Stromal cell of bone marrow (primary cell): Measurements from ENCODE around the gene SCYGR5.
"Not testable (repeated sequence)": the region's sequence is repeated elsewhere in the genome, so short reads cannot be mapped to it uniquely, and the experiment has no call there.

Experiments
- DNase-seq: peaks from one replicate; pipeline ENCODE4 v3.0.0-alpha.2; 2012; ENCODE audit warnings: low read depth

SCYGR5 gene

DNA sequence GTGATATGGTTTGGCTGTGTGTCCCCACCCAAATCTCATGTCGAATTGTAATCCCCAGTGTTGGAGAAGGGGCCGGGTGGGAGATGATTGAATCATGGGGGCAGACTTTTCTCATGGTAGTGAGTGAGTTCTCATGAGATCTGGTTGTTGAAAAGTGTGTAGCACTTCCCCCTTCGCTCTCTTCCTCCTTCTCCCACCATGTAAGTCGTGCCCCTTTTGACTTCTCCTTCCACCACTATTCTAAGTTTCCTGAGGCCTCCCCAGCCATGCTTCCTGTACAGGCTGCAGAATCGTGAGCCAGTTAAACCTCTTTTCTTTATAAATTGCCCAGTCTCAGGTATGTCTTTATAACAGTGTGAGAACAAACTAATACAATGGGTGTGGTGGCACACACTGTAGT is 7.0 kb downstream of the SCYGR5 start:
- not testable (repeated sequence) for DNase-seq

GRCh38 chr2:227674485-227674884 is 7.9 kb downstream of the SCYGR5 start:
- DNase-seq: no peak

GRCh38 chr2:227677928-227678327 is 11.3 kb downstream of the SCYGR5 start:
- DNase-seq: no peak

DNA sequence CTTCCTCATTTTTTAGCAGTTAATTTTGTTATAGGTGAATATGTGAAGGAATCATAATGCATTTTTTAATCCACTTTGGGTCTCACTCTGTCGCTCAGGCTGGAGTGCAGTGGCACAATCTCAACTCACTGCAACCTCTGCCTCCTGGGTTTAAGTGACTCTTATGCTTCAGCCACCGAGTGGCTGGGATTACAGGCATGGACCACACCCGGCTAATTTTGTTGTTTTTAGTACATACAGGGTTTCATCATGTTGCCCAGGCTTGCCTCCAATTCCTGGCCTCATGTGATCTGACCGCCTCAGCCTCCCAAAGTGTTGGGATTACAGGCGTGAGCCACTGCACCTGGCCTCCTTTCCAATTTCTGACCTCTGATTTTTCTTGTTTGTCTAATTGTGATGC is 17.7 kb downstream of the SCYGR5 start:
- no peak for DNase-seq

- DNase-seq: no peak
Observed at GRCh38 chr2:227687189-227687588, 20.6 kb downstream of the SCYGR5 start.

DNA sequence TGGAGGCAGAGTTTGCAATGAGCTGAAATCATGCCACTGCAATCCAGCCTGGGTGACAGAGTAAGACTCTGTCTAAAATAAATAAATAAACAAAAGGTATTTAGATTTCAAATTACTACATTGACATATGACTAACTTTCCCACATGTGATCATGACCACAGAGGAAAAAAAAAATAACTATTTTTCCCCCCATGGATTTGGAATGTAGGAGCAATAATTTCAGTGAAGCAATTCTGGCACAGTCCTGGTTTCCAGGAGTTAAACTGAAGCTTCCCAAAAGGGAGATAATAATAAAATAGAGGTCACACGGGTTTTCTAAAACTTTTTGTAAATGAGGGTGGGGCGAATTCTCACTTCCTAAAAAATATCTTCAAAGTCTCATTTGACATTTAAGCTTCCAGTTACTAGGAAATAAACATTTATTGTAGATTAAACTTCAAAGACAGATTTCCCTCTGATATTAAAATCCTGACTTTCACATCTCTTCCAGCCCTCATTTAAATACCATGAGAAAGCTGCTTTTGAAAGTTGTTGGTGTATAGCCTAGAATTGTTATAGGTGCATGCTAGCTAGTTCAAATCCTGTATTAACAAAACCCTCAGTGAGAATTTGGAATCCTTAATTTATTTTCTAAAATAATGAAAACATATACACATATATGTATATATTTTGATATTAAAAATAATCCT is 30.5 kb downstream of the SCYGR5 start:
- DNase-seq: no peak

DNA sequence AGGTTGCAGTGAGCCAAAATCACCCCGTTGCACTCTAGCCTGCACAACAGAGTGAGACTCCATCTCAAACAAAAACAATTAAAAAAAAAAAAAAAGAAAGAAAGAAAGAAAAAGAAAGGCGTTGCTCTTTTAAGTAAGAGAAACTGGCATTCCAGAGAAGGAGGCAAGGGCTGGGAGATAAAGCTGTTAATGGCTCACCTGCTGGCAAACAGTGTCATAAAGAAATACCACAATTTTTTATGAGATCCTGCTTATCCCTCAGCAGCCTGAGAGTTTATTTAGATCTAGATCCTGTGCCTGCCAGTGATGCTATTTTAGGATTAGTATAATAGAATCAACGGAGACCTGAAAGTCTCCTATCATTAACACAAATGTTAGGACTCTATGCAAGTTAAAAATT is 35.0 kb downstream of the SCYGR5 start:
- DNase-seq: no peak

- no peak for DNase-seq
Observed at GRCh38 chr2:227703280-227703732, 36.7 kb downstream of the SCYGR5 start.

DNA sequence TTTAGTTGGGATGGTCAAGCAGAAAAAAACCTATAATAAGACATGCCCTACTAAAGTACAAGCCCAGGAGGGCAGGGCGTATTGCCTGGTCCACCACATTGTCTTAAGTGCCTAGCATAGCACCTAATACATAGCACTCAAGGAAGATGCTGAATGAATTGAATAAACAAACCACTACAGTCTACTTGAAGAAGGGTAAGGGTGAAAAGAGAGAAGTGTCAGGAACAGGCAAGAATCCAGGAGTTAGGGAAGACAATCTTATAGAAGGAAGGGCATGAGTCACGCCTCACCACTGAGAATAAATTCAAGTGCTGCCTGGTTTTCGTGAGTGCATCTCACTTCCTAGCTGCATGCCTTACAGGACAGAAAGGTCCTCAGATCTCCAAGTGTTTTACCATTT is 37.4 kb downstream of the SCYGR5 start:
- no peak for DNase-seq

- DNase-seq: no peak
Observed at GRCh38 chr2:227706859-227707258, 40.3 kb downstream of the SCYGR5 start.

- no peak for DNase-seq
Observed at GRCh38 chr2:227707390-227707789, 40.8 kb downstream of the SCYGR5 start.

GRCh38 chr2:227710986-227711385 is 44.4 kb downstream of the SCYGR5 start:
- DNase-seq: no peak

GRCh38 chr2:227713291-227713690 is 46.7 kb downstream of the SCYGR5 start:
- no peak for DNase-seq

GRCh38 chr2:227716501-227716900 is 49.9 kb downstream of the SCYGR5 start:
- DNase-seq: no peak
